GM19467 (cell line): ENCODE results near the gene SEL1L2.

Source experiments
- ATAC-seq: cut with Tn5 transposase; IDR thresholded peaks from one replicate; pipeline ENCODE4 v1.9.1; 2021; ENCODE audit warnings: mild to moderate bottlenecking, moderate library complexity; ENCODE audit not compliant: unreplicated experiment

Gene SEL1L2

GRCh38 chr20:13870170-13870748 is 120.2 kb downstream of the SEL1L2 start:
- no peak for ATAC-seq

- no peak for ATAC-seq
Observed at GRCh38 chr20:13868331-13868730, 122.1 kb downstream of the SEL1L2 start.

- ATAC-seq, result no peak
Observed at GRCh38 chr20:13865791-13866351, 124.5 kb downstream of the SEL1L2 start.

- ATAC-seq, result no peak
Observed at GRCh38 chr20:13865156-13865555, 125.3 kb downstream of the SEL1L2 start.

GRCh38 chr20:13863244-13863643 is 127.2 kb downstream of the SEL1L2 start:
- no peak for ATAC-seq

GRCh38 chr20:13862245-13862644 is 128.2 kb downstream of the SEL1L2 start:
- no peak for ATAC-seq

- no peak for ATAC-seq
Observed at GRCh38 chr20:13858871-13859270, 131.5 kb downstream of the SEL1L2 start.

- ATAC-seq, result no peak
Observed at GRCh38 chr20:13858439-13858838, 132.0 kb downstream of the SEL1L2 start.

GRCh38 chr20:13857961-13858360 is 132.5 kb downstream of the SEL1L2 start:
- no peak for ATAC-seq

- no peak for ATAC-seq
Observed at GRCh38 chr20:13857304-13857703, 133.1 kb downstream of the SEL1L2 start.

- ATAC-seq, result no peak
Observed at GRCh38 chr20:13856354-13856753, 134.1 kb downstream of the SEL1L2 start.

GRCh38 chr20:13855613-13856012 is 134.8 kb downstream of the SEL1L2 start:
- no peak for ATAC-seq

GRCh38 chr20:13852306-13852705 is 138.1 kb downstream of the SEL1L2 start:
- ATAC-seq, result no peak

GRCh38 chr20:13851279-13851678 is 139.1 kb downstream of the SEL1L2 start:
- ATAC-seq, result no peak

- no peak for ATAC-seq
Observed at GRCh38 chr20:13844296-13844695, 146.1 kb downstream of the SEL1L2 start.

GRCh38 chr20:13841206-13841605 is 149.2 kb downstream of the SEL1L2 start:
- no peak for ATAC-seq

GRCh38 chr20:13840093-13840465 is 150.3 kb downstream of the SEL1L2 start:
- ATAC-seq, result no peak

GRCh38 chr20:13839421-13840092 is 150.9 kb downstream of the SEL1L2 start:
- ATAC-seq, result no peak

GRCh38 chr20:13838664-13839063 is 151.8 kb downstream of the SEL1L2 start:
- ATAC-seq, result no peak

GRCh38 chr20:13831476-13831875 is 158.9 kb downstream of the SEL1L2 start:
- ATAC-seq, result no peak

- no peak for ATAC-seq
Observed at GRCh38 chr20:13825465-13825864, 164.9 kb downstream of the SEL1L2 start.

- ATAC-seq, result no peak
Observed at GRCh38 chr20:13824459-13824858, 166.0 kb downstream of the SEL1L2 start.

GRCh38 chr20:13822459-13822858 is 168.0 kb downstream of the SEL1L2 start:
- ATAC-seq, result no peak
